ENCODE measurements around the gene RAD51B.

The RAD51B gene

GRCh38 chr14:67835596-67835995 is 16.0 kb downstream of the RAD51B start:
- DNase-seq: no peak

- DNase-seq: peak; percentile 70
Observed at GRCh38 chr14:67837011-67837624, 17.5 kb downstream of the RAD51B start.

GRCh38 chr14:67846029-67846610 is 26.5 kb downstream of the RAD51B start:
- no peak for DNase-seq

GRCh38 chr14:67850066-67850830 is 30.7 kb downstream of the RAD51B start:
- DNase-seq: no peak

GRCh38 chr14:67851785-67852410 is 32.3 kb downstream of the RAD51B start:
- no peak for DNase-seq

- no peak for DNase-seq
Observed at GRCh38 chr14:67852926-67853604, 33.5 kb downstream of the RAD51B start.

- DNase-seq: no peak
Observed at GRCh38 chr14:67853715-67854114, 34.1 kb downstream of the RAD51B start.

- no peak for DNase-seq
Observed at GRCh38 chr14:67856827-67857226, 37.2 kb downstream of the RAD51B start.

GRCh38 chr14:67857778-67858350 is 38.3 kb downstream of the RAD51B start:
- no peak for DNase-seq

- DNase-seq: no peak
Observed at GRCh38 chr14:67859169-67859749, 39.7 kb downstream of the RAD51B start.

- no peak for DNase-seq
Observed at GRCh38 chr14:67863223-67863622, 43.6 kb downstream of the RAD51B start.

- DNase-seq: no peak
Observed at GRCh38 chr14:67875175-67876006, 55.8 kb downstream of the RAD51B start.

GRCh38 chr14:67879026-67879425 is 59.4 kb downstream of the RAD51B start:
- DNase-seq: no peak

- no peak for DNase-seq
Observed at GRCh38 chr14:67881225-67881624, 61.6 kb downstream of the RAD51B start.

GRCh38 chr14:67882986-67883555 is 63.5 kb downstream of the RAD51B start:
- DNase-seq: no peak

- DNase-seq: peak; percentile 23
Observed at GRCh38 chr14:67883717-67884116, 64.1 kb downstream of the RAD51B start.

- DNase-seq: no peak
Observed at GRCh38 chr14:67886191-67886590, 66.6 kb downstream of the RAD51B start.

GRCh38 chr14:67887478-67887877 is 67.9 kb downstream of the RAD51B start:
- DNase-seq: no peak

GRCh38 chr14:67889455-67889854 is 69.9 kb downstream of the RAD51B start:
- DNase-seq: no peak

- no peak for DNase-seq
Observed at GRCh38 chr14:67892466-67893100, 73.0 kb downstream of the RAD51B start.

- no peak for DNase-seq
Observed at GRCh38 chr14:67900231-67900630, 80.7 kb downstream of the RAD51B start.
